ENCODE measurements around the gene TEAD1.

The TEAD1 gene

GRCh38 chr11:12827369-12827768 is 153.1 kb downstream of the TEAD1 start:
- no peak for TF ChIP-seq CTCF (IDR thresholded peaks at IDR 0.05; ENCODE audit: low read depth, low read length)
- no peak for DNase-seq (ENCODE audit: extremely low read depth, low read depth)

DNA sequence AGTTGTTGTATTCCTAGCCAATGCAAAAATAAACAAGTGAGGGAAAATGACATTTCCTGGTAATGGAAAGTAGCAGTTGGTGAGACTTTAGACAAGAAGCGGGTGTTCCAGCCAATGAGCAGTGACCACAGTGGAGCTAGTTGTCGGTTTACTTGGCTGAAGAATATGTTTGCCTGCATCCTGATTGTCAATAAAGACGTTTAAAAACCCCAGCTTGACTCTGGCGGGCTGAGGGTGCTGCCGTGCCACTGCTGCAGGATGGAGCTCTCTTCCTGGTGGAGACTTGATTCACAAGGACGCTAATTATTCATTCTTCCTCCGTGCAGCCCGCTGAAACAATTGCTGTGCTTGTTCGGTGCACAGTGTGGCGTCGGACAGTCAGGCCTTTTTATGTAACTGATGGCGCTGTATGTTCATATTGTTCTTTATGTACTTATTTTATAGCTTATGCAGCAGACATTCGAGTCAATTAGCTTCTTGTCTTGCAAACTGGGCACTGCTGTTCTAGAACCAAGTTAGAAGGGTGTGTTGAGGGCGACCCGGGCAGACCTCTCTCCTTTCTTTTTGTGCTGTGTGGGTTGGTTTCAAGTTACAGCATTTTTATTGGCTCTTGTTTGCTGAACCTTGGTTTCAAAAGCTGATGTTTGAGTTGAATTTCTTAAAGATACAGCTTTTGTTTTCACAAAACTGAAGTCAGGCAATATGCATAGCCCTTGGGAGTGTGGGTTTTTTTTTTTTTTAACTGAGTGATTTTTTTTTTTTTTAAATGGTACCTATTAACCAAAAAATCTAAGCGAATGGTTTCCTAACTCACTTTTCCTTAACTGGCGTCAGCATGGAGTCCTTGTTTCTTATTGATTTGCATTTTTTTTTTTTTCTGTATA is 153.9 kb downstream of the TEAD1 start:
- DNase-seq (ENCODE audit: extremely low read depth, low read depth): no peak
- no peak; the same call in 1 of the 2 replicates for TF ChIP-seq CTCF (IDR thresholded peaks at IDR 0.05; ENCODE audit: low read depth, low read length)

DNA sequence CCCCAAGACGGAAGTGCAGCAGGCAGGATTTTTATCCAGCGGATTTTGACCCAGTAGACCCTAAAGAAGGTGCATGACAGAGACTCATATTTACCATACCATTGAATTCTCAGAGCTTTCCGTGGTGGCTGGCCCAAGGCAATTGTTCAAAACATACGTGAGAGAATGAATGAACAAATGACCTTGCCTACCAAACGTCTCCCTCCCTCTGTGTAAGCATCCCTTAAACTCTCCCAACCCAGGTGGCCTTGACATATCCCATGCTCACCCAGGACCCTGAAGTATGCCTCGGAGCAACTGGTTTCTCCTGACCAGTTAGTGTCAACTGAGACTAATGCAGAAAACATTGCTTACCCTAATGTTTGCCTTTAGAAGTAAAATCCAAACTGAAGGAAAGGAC is 154.9 kb downstream of the TEAD1 start:
- DNase-seq (ENCODE audit: extremely low read depth, low read depth): no peak
- TF ChIP-seq CTCF (IDR thresholded peaks at IDR 0.05; ENCODE audit: low read depth, low read length): no peak

GRCh38 chr11:12829540-12830314 is 155.5 kb downstream of the TEAD1 start:
- TF ChIP-seq CTCF (IDR thresholded peaks at IDR 0.05; ENCODE audit: low read depth, low read length): no peak
- DNase-seq (ENCODE audit: extremely low read depth, low read depth): no peak

- DNase-seq (ENCODE audit: extremely low read depth, low read depth): no peak
- TF ChIP-seq CTCF (IDR thresholded peaks at IDR 0.05; ENCODE audit: low read depth, low read length): no peak
Measured at GRCh38 chr11:12831471-12832202, 157.4 kb downstream of the TEAD1 start.

DNA sequence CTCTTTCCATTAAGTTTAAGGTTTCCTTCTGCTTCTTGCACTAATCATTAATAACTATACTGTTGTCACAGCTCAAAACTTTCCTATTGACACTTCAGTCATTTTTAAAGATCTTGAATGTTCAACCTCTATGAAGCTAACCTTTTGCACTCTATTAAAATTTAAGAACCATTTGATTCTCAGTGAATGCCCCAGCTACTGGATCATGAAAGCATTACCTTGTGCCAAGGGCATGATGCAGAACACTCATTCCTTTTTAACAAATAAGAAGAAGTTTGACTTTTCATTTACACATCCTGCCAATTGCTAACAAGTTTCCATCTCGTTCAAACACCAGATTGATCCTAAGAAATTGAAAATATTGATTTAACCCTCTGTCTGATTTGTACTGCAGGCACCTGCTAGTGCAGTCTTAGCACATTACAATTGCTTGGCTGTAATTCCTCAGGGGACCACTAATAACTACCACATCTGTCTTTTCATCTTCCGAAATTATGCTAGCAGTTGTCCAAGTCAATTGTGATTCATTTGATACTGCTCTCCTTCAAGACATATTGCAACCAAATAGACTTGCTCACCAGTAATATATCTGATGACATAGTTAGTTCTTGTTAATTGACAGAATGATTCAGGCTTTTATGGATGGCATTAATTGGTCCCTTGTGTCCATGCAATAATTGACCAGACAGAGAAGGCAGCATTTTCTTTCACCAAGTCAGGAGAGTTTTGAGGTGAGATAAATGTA is 158.4 kb downstream of the TEAD1 start:
- DNase-seq (ENCODE audit: extremely low read depth, low read depth): no peak
- TF ChIP-seq CTCF (IDR thresholded peaks at IDR 0.05; ENCODE audit: low read depth, low read length): no peak
